Eye (tissue), 1 donor: Measurements from ENCODE around the gene UBB.

ENCODE experiments used
- DNase-seq: peaks from one replicate; pipeline ENCODE4 v3.0.0-alpha.2; 2015

UBB gene

DNA sequence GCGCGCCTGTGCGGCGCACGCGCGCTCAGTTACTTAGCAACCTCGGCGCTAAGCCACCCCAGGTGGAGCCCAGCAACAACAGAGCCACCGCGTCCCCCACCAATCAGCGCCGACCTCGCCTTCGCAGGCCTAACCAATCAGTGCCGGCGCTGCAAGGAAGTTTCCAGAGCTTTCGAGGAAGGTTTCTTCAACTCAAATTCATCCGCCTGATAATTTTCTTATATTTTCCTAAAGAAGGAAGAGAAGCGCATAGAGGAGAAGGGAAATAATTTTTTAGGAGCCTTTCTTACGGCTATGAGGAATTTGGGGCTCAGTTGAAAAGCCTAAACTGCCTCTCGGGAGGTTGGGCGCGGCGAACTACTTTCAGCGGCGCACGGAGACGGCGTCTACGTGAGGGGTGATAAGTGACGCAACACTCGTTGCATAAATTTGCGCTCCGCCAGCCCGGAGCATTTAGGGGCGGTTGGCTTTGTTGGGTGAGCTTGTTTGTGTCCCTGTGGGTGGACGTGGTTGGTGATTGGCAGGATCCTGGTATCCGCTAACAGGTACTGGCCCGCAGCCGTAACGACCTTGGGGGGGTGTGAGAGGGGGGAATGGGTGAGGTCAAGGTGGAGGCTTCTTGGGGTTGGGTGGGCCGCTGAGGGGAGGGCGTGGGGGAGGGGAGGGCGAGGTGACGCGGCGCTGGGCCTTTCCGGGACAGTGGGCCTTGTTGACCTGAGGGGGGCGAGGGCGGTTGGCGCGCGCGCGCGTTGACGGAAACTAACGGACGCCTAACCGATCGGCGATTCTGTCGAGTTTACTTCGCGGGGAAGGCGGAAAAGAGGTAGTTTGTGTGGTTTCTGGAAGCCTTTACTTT lies at the start of gene UBB:
UBB (plus strand) TSS at position 452 of the 856 bp plus-strand sequence. CDS start 817 bp downstream, outside the sequence.
- peak; percentile 99 for DNase-seq

GRCh38 chr17:16338391-16338790 lies 42.5 kb upstream of the UBB start:
- no peak for DNase-seq

DNA sequence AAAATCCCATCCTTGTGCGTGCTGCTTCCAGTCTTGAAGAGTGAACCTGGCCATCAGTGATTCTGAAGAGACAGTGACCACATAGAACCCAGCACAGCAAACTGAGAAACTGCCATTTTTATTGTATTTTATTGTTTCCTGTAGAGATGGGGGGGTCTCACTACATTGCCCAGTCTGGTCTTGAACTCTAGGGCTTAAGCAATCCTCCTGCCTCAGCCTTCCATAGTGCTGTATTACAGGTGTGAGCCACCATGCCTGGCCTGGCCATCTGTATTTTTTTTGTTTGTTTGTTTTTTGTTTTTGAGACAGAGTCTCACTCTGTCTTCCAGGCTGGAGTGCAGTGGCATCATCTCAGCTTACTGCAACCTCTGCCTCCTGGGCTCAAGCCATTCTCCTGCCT lies 41.5 kb upstream of the UBB start:
- no peak for DNase-seq

GRCh38 chr17:16339959-16340358 lies 40.9 kb upstream of the UBB start:
- no peak for DNase-seq

- no peak for DNase-seq
Measured at GRCh38 chr17:16342979-16343378, 37.9 kb upstream of the UBB start.

DNA sequence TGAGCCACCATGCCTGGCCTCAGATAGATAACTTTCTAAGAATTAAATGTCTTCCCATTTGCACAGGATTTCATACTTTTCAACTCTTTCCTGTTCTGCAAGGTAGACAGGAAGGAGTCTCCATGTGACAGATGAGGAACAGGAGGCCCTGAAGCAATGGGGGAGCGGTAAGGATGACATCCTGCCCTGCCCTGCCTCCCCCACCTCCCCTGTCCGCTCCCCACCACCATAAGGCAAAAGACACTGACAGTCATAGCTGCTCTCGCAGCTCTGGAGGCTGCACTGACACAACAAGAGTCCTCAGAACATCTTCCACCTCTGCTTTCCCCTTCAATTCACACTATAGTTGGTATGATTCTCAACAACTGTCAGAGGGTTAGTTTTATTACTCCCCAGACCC lies 37.3 kb upstream of the UBB start:
- no peak for DNase-seq

DNA sequence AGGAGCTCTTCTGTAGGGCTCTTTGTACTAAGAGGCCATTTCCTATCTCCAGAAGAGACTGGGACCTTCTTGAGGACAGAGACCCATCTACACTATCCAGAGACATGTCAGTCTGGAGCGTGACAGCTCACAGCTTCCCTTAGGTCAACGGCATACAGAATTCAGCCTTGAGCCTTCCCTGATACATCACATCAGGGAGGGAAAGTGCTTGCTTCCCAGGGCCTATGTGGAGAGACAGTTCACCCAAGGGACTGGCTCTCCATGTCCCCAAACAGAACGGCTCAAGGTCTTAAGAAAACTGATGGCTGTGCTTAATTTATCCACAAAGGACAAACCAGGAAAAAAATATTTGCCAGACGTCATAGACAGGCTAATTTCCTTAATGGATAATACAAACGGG lies 35.3 kb upstream of the UBB start:
- no peak for DNase-seq

DNA sequence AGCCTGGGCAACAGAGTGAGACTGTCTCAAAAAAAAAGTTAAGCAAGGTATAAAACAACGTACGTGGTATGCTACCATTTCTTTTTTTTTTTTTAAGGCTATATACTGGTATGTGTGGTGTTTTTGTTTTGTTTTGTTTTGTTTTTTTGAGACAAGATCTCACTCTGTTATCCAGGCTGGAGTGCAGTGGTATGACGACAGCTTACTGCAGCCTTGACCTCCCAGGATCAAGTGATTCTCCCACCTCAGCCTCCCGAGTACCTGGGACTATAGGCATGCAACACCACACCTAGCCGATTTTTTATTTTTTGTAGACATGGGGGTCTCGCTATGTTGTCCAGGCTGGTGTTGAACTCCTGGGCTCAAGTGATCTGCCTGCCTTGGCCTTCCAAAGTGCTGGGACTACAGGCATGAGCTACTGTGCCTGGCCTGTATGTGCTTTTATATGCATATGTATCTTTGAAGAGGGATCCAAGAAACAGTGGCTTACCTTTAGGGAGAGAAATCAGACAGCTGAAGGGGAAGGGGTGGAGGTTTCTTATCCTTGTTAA lies 34.1 kb upstream of the UBB start:
- no peak for DNase-seq

GRCh38 chr17:16348586-16348985 lies 32.3 kb upstream of the UBB start:
- no peak for DNase-seq

DNA sequence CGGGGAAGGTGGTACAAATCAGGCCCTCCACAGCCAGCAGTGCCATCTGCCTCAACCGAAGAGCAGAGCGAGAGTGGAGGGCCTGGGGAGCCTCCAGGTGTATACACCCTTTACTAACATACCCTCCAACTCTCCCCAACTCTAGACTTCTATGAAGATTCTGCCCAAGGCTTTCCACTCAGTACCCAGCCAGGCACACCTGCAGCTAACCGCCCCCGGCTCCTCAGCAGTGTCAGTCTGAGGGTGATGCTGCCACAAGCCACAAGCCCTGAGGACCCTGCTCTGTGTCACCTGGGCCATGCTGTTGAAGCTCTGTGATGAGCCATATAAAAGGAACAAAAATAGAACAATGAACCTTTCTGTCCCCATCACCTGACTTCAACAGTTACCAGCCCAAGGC lies 31.5 kb upstream of the UBB start:
- no peak for DNase-seq

- DNase-seq, result no peak
Measured at GRCh38 chr17:16351831-16352230, 29.1 kb upstream of the UBB start.

- DNase-seq, result no peak
Measured at GRCh38 chr17:16352303-16352666, 28.6 kb upstream of the UBB start.

GRCh38 chr17:16352667-16353316 lies 28.1 kb upstream of the UBB start:
- peak; percentile 92 for DNase-seq

GRCh38 chr17:16353317-16354174 lies 27.3 kb upstream of the UBB start, which contains the start of gene CENPV:
TSS of gene CENPV (minus strand) at chr17:16353469. CDS start at chr17:16353436, 33 bp downstream.
- peak; percentile 82 for DNase-seq

GRCh38 chr17:16354585-16354984 lies 26.3 kb upstream of the UBB start:
- no peak for DNase-seq

DNA sequence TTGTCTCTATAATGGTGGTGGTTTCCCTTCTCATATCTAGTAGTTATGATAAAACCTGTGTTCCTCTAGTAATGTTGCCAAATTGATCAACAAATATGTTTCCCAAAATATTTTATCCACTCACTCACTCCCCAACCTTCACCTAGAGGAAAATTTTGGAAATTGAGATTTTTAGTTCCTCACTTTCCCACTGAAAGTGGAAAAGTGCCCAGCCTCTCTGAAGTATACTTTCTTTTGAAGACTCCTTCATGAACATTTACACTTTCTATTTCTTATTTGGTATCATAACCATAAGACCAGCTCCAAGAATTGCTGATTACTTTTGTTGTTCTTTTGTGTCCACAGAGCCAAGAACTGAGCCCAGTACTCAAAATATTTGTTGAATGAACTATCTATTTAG lies 22.5 kb upstream of the UBB start:
- DNase-seq, result no peak

DNA sequence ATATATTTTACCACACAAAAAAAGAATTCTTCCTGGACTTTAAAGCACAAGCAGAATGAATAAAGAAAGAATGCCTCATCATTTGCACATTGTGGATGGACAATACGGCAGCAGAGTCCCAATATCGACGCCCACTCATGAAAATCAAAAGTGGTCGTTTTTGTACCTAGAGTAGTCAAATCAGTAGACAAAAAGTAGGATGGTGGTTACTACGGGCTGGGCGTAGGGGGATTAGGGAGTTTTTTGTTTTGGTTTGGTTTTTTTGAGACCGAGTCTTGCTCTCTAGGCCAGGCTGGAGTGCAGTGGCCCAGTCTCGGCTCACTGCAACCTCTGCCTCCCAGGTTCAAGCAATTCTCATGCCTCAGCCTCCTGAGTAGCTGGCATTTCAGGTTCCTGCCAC lies 19.0 kb upstream of the UBB start:
- no peak for DNase-seq

GRCh38 chr17:16363749-16364536 lies 16.9 kb upstream of the UBB start:
- peak; percentile 91 for DNase-seq

- DNase-seq, result no peak
Measured at GRCh38 chr17:16364625-16365024, 16.3 kb upstream of the UBB start.

- DNase-seq, result peak; percentile 33
Measured at GRCh38 chr17:16371742-16372141, 9.1 kb upstream of the UBB start.

- DNase-seq, result no peak
Measured at GRCh38 chr17:16374146-16374938, 6.5 kb upstream of the UBB start.
